H1 (cell line): Measurements from ENCODE around the gene DIS3L. TPM values are rescaled to one million over a fixed set of nuclear protein-coding genes. Genes with fewer than 3 reads are reported as not detected.

Source experiments
- CTCF ChIA-PET: fragments of 300-600 bp; sonication (Branson Sonifier 250); formaldehyde crosslinking; loops from one replicate; lab custom pipeline; 2021; ENCODE audit not compliant: partially characterized antibody; lab: Charles Lee
- POLR2A ChIA-PET: fragments of 300-600 bp; sonication (Branson Sonifier 250); formaldehyde crosslinking; loops from one replicate; lab custom pipeline; 2021; ENCODE audit warnings: inconsistent platforms; ENCODE audit not compliant: partially characterized antibody; lab: Charles Lee
- DNase-seq, 2 experiments: peaks; one replicate each; pipeline versions ENCODE4 v3.0.0 to v3.0.0-alpha.2; 2010 to 2022; ENCODE audit warnings: low spot score in 2 of 2, low read depth in 1 of 2, mixed read lengths in 1 of 2
- FAIRE-seq: peaks from 2 replicates; lab custom pipeline; 2011; peaks lifted over from hg19 to GRCh38; lab: Jason Lieb, UNC
- H2AFZ ChIP-seq: 2 replicates; pipeline ENCODE4 v1.8.1; 2012; ENCODE audit warnings: low read length, inconsistent platforms
- H2AK5ac ChIP-seq: 2 replicates; pipeline ENCODE4 v1.6.1; 2013; ENCODE audit warnings: low read depth, low read length
- H2BK120ac ChIP-seq: replicated peaks from 2 replicates; pipeline ENCODE3; 2013; ENCODE audit warnings: low read depth, low read length, inconsistent platforms
- H2BK12ac ChIP-seq: 2 replicates; pipeline ENCODE4 v1.6.1; 2013; ENCODE audit warnings: low read depth, low read length
- H2BK15ac ChIP-seq: 2 replicates; pipeline ENCODE4 v1.6.1; 2013; ENCODE audit warnings: low read length
- H2BK20ac ChIP-seq: 2 replicates; pipeline ENCODE4 v1.6.1; 2013; ENCODE audit warnings: low read length
- H2BK5ac ChIP-seq: 2 replicates; pipeline ENCODE4 v1.6.1; 2013; ENCODE audit warnings: low read depth, low read length
- H3K14ac ChIP-seq: 2 replicates; pipeline ENCODE4 v1.6.1; 2013; ENCODE audit warnings: inconsistent platforms; ENCODE audit not compliant: insufficient read length
- H3K18ac ChIP-seq: 2 replicates; pipeline ENCODE4 v1.6.1; 2013; ENCODE audit warnings: low read length; ENCODE audit errors: extremely low read depth
- H3K23ac ChIP-seq: 2 replicates; pipeline ENCODE4 v1.6.1; 2013; ENCODE audit warnings: inconsistent platforms; ENCODE audit not compliant: insufficient read length
- H3K23me2 ChIP-seq: 2 replicates; pipeline ENCODE4 v1.6.1; 2013; ENCODE audit warnings: low read depth, low read length
- H3K27ac ChIP-seq: 2 replicates; pipeline ENCODE4 v1.6.1; 2011; ENCODE audit warnings: low read depth, low read length, inconsistent platforms
- H3K27me3 ChIP-seq, 4 experiments: replicated peaks in 1 of 4; 1 replicate in 1 of 4; 2 replicates in 3 of 4; pipeline versions ENCODE4 v1.6.1 to v1.8.1; 2011 to 2013; ENCODE audit warnings: low read length in 3 of 4, mild to moderate bottlenecking in 3 of 4, inconsistent platforms in 2 of 4, mixed read lengths in 2 of 4, moderate library complexity in 1 of 4; ENCODE audit not compliant: control insufficient read depth in 3 of 4, insufficient read depth in 3 of 4; ENCODE audit errors: extremely low read depth in 1 of 4
- H3K36me3 ChIP-seq, 4 experiments: 2 replicates each; pipeline versions ENCODE4 v1.6.1 to v1.8.1; 2011 to 2013; ENCODE audit warnings: mild to moderate bottlenecking in 4 of 4, low read length in 3 of 4, moderate library complexity in 2 of 4, control low read depth in 1 of 4, inconsistent platforms in 1 of 4; ENCODE audit not compliant: insufficient read depth in 4 of 4, control insufficient read depth in 2 of 4
- H3K4ac ChIP-seq: replicated peaks from 2 replicates; pipeline ENCODE3; 2013; ENCODE audit warnings: low read length, low read depth, mixed read lengths, inconsistent platforms; ENCODE audit not compliant: insufficient read length
- H3K4me1 ChIP-seq, 4 experiments: replicated peaks in 1 of 4; 1 replicate in 1 of 4; 2 replicates in 3 of 4; pipeline versions ENCODE4 v1.6.1 to v1.8.1; 2011 to 2013; ENCODE audit warnings: low read length in 3 of 4, inconsistent platforms in 2 of 4, mixed read lengths in 1 of 4; ENCODE audit not compliant: insufficient read depth in 4 of 4, control insufficient read depth in 3 of 4
- H3K4me2 ChIP-seq, 2 experiments: 2 replicates each; pipeline versions ENCODE4 v1.6.1 to v1.8.1; 2011 to 2013; ENCODE audit warnings: low read depth in 2 of 2, low read length in 2 of 2, control low read depth in 1 of 2, inconsistent platforms in 1 of 2, mild to moderate bottlenecking in 1 of 2; ENCODE audit not compliant: insufficient read depth in 1 of 2
- H3K4me3 ChIP-seq, 4 experiments: fragments of 200-600, 300-600 bp in 1 of 4; sonication (generic), shearing (Covaris generic), sonication (Bioruptor Twin) in 1 of 4; 2 replicates each; pipeline versions ENCODE4 v1.5.1 to v1.8.1; 2011 to 2016; ENCODE audit warnings: low read length in 4 of 4, low read depth in 3 of 4, control low read depth in 2 of 4, inconsistent platforms in 2 of 4, mild to moderate bottlenecking in 2 of 4, mixed read lengths in 1 of 4, moderate library complexity in 1 of 4; ENCODE audit not compliant: insufficient read depth in 2 of 4; ENCODE audit errors: extremely low read depth in 1 of 4
- H3K56ac ChIP-seq: replicated peaks from 2 replicates; pipeline ENCODE3; 2013; ENCODE audit warnings: low read depth, mild to moderate bottlenecking, mixed read lengths, low read length, inconsistent platforms; ENCODE audit not compliant: insufficient read length
- H3K79me1 ChIP-seq: 2 replicates; pipeline ENCODE4 v1.6.1; 2013; ENCODE audit warnings: low read depth, low read length, control low read depth
- H3K79me2 ChIP-seq, 2 experiments: 2 replicates each; pipeline versions ENCODE4 v1.6.1 to v1.8.1; 2012 to 2013; ENCODE audit warnings: low read length in 2 of 2, mild to moderate bottlenecking in 2 of 2, inconsistent platforms in 1 of 2; ENCODE audit not compliant: insufficient read depth in 2 of 2, control insufficient read depth in 1 of 2
- H3K9ac ChIP-seq, 4 experiments: replicated peaks in 1 of 4; 1 replicate in 1 of 4; 2 replicates in 3 of 4; pipeline versions ENCODE4 v1.6.1 to v1.8.1; 2011 to 2013; ENCODE audit warnings: low read depth in 3 of 4, low read length in 3 of 4, control low read depth in 2 of 4, mild to moderate bottlenecking in 2 of 4, moderate library complexity in 2 of 4, inconsistent platforms in 1 of 4; ENCODE audit errors: extremely low read depth in 1 of 4
- H3K9me3 ChIP-seq, 2 experiments: 2 replicates each; pipeline versions ENCODE4 v1.6.1 to v1.8.1; 2012 to 2013; ENCODE audit warnings: mild to moderate bottlenecking in 2 of 2, moderate library complexity in 2 of 2, control low read depth in 1 of 2, inconsistent platforms in 1 of 2, low read depth in 1 of 2, low read length in 1 of 2, mixed read lengths in 1 of 2; ENCODE audit not compliant: insufficient read depth in 2 of 2
- H4K20me1 ChIP-seq, 2 experiments: replicated peaks in 1 of 2; 2 replicates each; pipeline versions ENCODE3 to v1.8.1; 2011 to 2013; ENCODE audit warnings: inconsistent platforms in 2 of 2, low read length in 2 of 2, mild to moderate bottlenecking in 1 of 2; ENCODE audit not compliant: insufficient read depth in 2 of 2, control insufficient read depth in 1 of 2
- H4K5ac ChIP-seq: 2 replicates; pipeline ENCODE4 v1.6.1; 2013; ENCODE audit warnings: low read length, low read depth, mixed read lengths, inconsistent platforms; ENCODE audit not compliant: insufficient read length
- H4K8ac ChIP-seq: 2 replicates; pipeline ENCODE4 v1.8.0; 2013; ENCODE audit warnings: mild to moderate bottlenecking, moderate library complexity, low read length, inconsistent platforms; ENCODE audit not compliant: insufficient read depth; ENCODE audit errors: extremely low read depth
- H4K91ac ChIP-seq: replicated peaks from 2 replicates; pipeline ENCODE3; 2013; ENCODE audit warnings: low read length, mixed read lengths, inconsistent platforms; ENCODE audit not compliant: insufficient read length
- CTBP2 ChIP-seq: IDR thresholded peaks from 2 replicates; pipeline ENCODE4 v1.7.0; 2011; ENCODE audit warnings: borderline replicate concordance, mild to moderate bottlenecking, moderate library complexity, mixed read lengths, low read length; ENCODE audit not compliant: insufficient read depth, insufficient read length
- RBBP5 ChIP-seq: IDR thresholded peaks from 2 replicates; pipeline ENCODE4 v1.7.1; 2012; ENCODE audit warnings: low read depth, mild to moderate bottlenecking, inconsistent platforms, low read length, moderate library complexity, borderline replicate concordance
- WGBS, 2 experiments: shearing (Covaris generic) in 1 of 2; methylation state at CpG; one replicate each; pipeline versions ENCODE4 v1.1.6 to v1.1.7; 2013 to 2015; ENCODE audit warnings: low lambda C conversion rate in 2 of 2, mixed read lengths in 2 of 2, inconsistent platforms in 1 of 2, low coverage in 1 of 2, missing lambda C conversion rate in 1 of 2; ENCODE audit not compliant: insufficient replicate concordance in 2 of 2, insufficient coverage in 1 of 2, insufficient read length in 1 of 2; ENCODE audit errors: extremely low coverage in 1 of 2, missing lambda C conversion rate in 1 of 2; 5-methylcytosine and 5-hydroxymethylcytosine counted together
- polyA plus RNA-seq, 7 experiments: library from polyadenylated mRNA; depleted of rRNA in 3 of 7; stranded (reverse) in 5 of 7; unstranded in 2 of 7; fragments of >200 nt in 5 of 7; fragments of 200-250 nt in 2 of 7; gene quantifications; 1 replicate in 5 of 7; 2 replicates in 1 of 7; 4 replicates in 1 of 7; pipeline versions ENCODE4 v1.2.1 to v1.2.3, GENCODE V29; 2011 to 2013; ENCODE audit warnings: missing spikeins in 2 of 7, mixed read lengths in 2 of 7
- total RNA-seq: library from RNA; stranded (reverse); fragmentation: NEBNext Ultra II Directional; extraction: Animal tissue kit (Norgen Biotek cat#: 25700); gene quantifications from 2 replicates; pipeline ENCODE4 v1.2.1, GENCODE V29; 2021

The DIS3L gene
- total and polyA plus RNA-seq, 2 of the 8 experiments (the other 6 are each of a cell fraction or from before 2014, with no cell fraction given) = 8.7 to 25.0 TPM

DNA sequence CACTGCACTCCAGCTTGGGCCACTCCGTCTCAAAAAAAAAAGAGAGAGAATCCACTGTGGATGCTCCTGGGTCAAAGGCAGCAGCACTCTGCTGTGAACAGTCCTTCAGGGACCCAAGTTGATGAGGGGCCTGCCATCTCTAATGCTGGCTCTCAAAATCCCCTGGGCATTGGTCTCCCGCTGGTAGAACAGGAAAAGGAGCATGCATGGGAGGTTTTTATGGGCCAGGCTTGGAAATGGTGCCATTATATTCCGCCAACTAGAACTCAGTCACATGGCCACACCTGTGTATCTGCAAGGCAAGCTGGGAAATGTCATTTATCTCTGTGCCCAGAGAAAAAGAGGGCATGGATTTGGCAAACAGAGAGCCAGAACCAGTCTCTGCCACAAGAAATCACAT, 3.4 kb upstream of the DIS3L start:
- CTCF ChIA-PET = interaction anchor here (3.3 kb wide), 1 partner anchor 39 kb away, joined by 17 read pairs; no protein-coding TSS in a partner anchor
- 93% methylated on average over 3 of the region's 3 CpGs; no CpG with 5 or more reads in 1 of the 2 experiments for WGBS, 2 experiments
- H3K4me2 ChIP-seq = no peak overlapping the region
- TF ChIP-seq RBBP5 (no peak), CTBP2 (no peak)

More for the DNA sequence above, 3.4 kb upstream of the DIS3L start:
- no peak overlapping the region for H2BK12ac ChIP-seq
- no peaks in the 10 kb centered on the region for H3K79me1 ChIP-seq
- no peak overlapping the region for H3K14ac ChIP-seq
- no peaks in the 10 kb centered on the region for H3K27me3 ChIP-seq
- no peak overlapping the region for H2AFZ ChIP-seq
- H4K5ac ChIP-seq = no peak overlapping the region
- no peak overlapping the region for H2BK15ac ChIP-seq
- no peak for DNase-seq
- H2BK120ac ChIP-seq = no peak overlapping the region
- H4K8ac ChIP-seq = no peak overlapping the region
- H4K91ac ChIP-seq = no peak overlapping the region
- no peak overlapping the region for H3K4ac ChIP-seq
- H2AK5ac ChIP-seq = no peak overlapping the region
- POLR2A ChIA-PET = no interaction called here
- H3K9ac ChIP-seq = no peak overlapping the region
- H3K9me3 ChIP-seq = no peaks in the 10 kb centered on the region
- H3K4me1 ChIP-seq = peaks cover 6 to 10% (median 7%) of the 10 kb centered on the region in 4 experiments; a peak in 6 of 7 replicates
- no peak overlapping the region for H2BK5ac ChIP-seq
- H3K23ac ChIP-seq = no peak overlapping the region
- FAIRE-seq = no peak
- no peak overlapping the region for H3K56ac ChIP-seq
- no peak overlapping the region for H3K27ac ChIP-seq
- no peaks in the 10 kb centered on the region for H4K20me1 ChIP-seq
- H3K79me2 ChIP-seq = no peaks in the 10 kb centered on the region
- H3K36me3 ChIP-seq = no peaks in the 10 kb centered on the region
- no peak overlapping the region for H2BK20ac ChIP-seq
- no peak overlapping the region for H3K18ac ChIP-seq
- H3K4me3 ChIP-seq = no peak overlapping the region
- peaks cover 2% of the 10 kb centered on the region; the same call in 1 of the 2 replicates for H3K23me2 ChIP-seq
